SH-SY5Y (cell line): ENCODE data around the gene TRIM17.

Experiments used
- GATA2 ChIP-seq: IDR thresholded peaks from 2 replicates; pipeline ENCODE4 v1.6.1; 2011; ENCODE audit warnings: mild to moderate bottlenecking, low read depth, low read length
- GATA3 ChIP-seq: IDR thresholded peaks from 2 replicates; pipeline ENCODE4 v1.6.1; 2011; ENCODE audit warnings: low read depth, mild to moderate bottlenecking, low read length, moderate library complexity

TRIM17 gene

DNA sequence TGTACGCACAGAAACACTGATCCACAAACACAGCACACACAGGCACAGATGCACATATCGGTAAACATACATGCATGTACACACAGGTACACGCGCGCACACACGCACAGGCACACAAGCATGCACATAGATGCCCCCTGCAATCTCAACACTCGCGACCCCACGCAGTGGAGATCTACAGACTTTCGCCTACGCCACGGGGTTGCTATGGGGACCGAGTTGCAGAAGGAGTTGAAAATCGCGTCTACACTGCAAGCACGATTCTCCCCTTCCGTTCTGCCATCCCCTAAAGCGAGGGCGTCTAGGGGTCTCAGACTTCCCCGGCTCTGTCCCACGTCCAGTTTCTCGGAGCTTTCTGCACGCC, 826 bp downstream of the TRIM17 start:
- no peak for TF ChIP-seq GATA3
- no peak for TF ChIP-seq GATA2

GRCh38 chr1:228415221-228415620, 1.4 kb downstream of the TRIM17 start:
- TF ChIP-seq GATA2 = no peak
- no peak for TF ChIP-seq GATA3

DNA sequence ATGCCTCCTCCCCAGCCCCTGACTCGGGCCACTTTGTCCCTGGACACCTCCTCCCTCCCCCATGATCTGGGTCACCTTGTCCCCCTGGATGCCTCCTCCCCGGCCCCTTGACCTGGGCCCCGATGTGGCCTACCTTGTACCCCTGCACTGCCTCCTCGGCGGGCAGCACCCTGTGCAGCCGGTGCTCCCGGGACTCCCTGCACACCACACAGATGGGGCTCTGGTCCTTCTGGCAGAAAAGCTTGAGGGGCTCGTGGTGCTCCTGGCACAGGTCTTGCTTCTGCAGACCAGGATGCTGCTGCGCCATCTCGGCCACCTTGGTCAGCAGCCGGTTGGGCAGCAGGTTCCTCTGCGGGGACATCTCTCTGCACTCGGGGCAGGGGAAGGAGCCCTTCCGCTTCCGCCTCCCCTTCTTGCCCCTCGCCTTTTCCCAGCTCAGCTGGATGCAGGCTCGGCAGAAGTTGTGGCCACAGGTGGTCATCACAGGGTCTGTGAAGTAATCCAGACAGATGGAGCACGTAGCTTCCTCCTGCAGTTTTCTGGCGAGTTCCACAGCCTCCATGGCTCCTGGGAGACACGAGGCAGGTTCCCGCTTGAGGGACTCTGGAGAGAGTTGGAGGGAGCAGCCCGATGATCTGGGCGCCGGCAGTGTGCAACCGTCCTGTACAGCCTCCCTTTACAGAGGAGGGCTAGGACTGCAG, 2.0 kb downstream of the TRIM17 start:
- TF ChIP-seq GATA2 (no peak), GATA3 (no peak)

- no peak for TF ChIP-seq GATA3
- no peak for TF ChIP-seq GATA2
Observed at GRCh38 chr1:228413241-228414010, 3.2 kb downstream of the TRIM17 start.

DNA sequence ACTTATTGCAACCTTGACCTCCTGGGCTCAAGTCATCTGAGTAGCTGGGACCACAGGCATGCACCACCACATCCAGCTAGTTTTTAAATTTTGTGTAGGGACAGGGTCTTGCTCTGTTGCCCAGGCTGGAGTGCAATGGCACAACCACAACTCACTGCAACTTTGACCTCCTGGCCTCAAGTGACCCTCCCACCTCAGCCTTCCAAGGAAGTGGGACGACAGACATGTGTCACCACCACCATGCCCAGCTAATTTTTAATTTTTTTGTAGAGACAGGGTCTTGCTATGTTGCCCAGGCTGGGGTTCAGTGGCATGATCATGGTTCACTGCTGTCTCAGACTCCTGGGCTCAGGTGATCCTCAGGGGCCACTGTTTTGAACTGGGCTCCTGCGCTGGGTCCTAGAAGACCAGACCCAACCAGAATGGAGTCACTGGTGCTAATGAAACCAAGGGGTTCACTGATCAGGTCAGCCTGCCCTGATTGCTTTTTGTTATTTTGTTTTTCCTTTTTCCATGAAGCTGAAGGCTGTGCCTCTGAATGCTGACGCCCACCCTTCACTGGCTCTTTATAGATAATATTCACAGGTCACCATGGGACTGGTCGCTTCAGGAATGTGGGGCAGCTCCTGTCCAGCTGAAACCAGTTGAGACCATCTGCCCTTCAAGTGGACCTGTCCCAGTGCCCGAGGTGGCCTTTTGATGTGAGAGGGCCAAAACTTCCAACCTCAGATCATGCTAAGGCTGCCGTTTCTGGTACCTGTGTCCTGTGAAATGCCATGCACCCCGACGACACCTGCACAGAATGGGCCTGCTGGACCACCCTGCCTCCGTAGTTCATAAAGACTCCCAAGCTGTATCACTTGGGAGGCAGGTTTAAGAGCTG, 4.9 kb downstream of the TRIM17 start:
- no peak for TF ChIP-seq GATA3
- no peak for TF ChIP-seq GATA2

DNA sequence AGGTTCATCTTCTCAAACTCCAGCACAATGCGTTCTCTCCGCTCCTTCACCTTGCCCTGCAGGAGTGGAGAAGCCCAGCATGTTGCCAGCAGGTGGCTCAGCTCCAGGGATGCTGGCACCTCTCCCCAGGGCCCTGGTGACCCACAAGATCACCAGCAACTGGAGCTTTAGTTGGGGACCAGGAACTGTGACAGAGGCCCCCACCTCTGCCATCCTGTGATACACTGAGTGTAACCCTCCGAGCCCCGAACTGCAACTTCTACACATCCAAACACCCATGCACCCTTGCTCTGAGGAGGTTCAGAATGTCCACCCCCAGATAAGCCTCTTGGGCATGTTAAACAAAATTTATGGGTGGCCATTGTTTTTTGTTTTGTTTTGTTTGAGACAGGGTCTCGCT, 5.5 kb downstream of the TRIM17 start:
- TF ChIP-seq GATA2 = no peak
- TF ChIP-seq GATA3 = no peak

- no peak for TF ChIP-seq GATA3
- no peak for TF ChIP-seq GATA2
Observed at GRCh38 chr1:228410671-228411070, 6.0 kb downstream of the TRIM17 start.

- no peak for TF ChIP-seq GATA3
- TF ChIP-seq GATA2 = no peak
Observed at GRCh38 chr1:228410015-228410414, 6.6 kb downstream of the TRIM17 start.

GRCh38 chr1:228408869-228409805, 7.5 kb downstream of the TRIM17 start:
- no peak for TF ChIP-seq GATA3
- no peak for TF ChIP-seq GATA2

DNA sequence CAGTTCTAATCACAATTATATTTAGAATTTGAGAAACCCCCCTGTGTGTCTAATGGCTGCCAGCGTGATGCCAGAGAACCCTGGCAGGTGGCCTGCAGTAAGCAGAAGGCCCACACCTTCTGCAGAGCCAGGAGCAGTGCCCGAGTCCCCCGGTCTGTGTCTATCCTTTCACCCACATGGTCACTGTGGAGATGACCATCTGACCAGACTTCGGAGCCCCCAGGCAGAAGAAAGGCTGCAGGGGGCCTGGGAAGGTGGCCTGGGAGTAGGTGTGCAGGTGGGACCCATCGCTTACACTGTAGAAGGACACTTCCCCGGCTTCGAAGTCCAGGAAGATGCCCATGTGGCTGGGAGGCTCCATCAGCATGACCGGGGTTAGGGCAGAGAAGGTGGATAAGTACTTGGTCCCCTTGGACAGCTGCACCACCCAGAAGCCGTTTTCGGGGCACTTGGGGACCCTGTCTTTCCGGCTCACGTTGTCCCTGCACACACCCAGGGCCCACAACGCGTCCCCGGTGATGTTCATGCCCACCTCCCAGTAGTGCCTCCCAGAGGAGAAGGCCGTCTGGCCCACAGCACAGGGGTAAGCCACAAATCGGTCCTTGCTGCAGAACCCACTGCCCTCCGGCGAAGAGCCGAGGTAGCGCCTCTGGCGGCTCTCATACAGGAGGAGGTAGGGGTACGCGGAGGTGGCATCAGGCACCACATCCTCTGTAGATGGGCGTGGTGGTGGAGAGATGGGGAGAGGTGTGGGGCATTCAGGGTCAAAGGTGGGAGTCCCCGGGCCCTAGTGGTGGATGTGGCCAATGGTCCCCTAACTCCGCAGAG, 8.4 kb downstream of the TRIM17 start:
- no peak for TF ChIP-seq GATA3
- TF ChIP-seq GATA2 = no peak

DNA sequence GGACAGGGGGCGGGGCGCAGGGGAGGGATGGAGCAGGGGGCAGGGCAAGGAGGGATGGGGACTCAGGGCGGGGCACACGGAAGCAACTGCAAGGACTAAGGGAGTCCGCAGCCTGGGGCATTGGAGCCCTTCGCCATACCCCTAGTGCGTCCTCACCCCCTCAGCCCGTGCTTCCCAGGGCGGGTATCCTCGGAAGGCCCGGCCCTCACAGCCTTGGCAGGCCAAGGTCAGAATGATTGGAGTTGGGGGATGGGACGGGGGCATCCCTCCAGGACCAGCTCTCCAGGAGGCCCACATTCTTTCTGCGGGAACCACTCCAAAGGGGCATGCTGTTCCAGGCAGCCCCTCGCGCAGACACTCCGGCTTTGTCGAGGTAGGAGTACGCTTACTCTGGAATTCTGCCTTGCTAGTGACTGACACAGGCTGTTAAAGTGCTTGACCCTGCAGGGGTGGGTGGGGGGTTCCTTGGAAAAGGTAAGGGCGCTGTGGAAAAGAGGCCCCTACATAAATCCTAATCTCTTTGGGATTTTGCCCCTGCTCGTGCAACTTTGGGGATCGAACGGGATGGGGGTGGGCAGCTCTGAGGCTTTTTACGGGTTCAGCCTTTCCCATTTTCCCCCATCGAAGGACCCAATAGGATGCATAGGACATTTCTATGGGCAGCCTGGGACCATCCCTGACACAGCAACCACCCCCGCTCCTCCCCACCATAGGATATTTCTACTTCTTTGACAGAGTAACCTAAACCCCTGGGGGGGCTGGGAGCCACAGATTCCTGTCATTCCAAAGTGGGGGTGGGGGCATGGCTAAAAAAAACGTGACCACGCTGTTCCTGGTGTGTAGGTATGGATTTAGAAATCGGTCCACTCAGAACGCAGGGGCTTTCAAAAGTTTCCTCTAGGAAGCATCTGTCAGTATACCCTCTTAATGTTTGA, 9.3 kb downstream of the TRIM17 start:
- TF ChIP-seq GATA3 (no peak), GATA2 (no peak)

- TF ChIP-seq GATA2 = no peak
- no peak for TF ChIP-seq GATA3
Observed at GRCh38 chr1:228405979-228406228, 10.8 kb downstream of the TRIM17 start.

DNA sequence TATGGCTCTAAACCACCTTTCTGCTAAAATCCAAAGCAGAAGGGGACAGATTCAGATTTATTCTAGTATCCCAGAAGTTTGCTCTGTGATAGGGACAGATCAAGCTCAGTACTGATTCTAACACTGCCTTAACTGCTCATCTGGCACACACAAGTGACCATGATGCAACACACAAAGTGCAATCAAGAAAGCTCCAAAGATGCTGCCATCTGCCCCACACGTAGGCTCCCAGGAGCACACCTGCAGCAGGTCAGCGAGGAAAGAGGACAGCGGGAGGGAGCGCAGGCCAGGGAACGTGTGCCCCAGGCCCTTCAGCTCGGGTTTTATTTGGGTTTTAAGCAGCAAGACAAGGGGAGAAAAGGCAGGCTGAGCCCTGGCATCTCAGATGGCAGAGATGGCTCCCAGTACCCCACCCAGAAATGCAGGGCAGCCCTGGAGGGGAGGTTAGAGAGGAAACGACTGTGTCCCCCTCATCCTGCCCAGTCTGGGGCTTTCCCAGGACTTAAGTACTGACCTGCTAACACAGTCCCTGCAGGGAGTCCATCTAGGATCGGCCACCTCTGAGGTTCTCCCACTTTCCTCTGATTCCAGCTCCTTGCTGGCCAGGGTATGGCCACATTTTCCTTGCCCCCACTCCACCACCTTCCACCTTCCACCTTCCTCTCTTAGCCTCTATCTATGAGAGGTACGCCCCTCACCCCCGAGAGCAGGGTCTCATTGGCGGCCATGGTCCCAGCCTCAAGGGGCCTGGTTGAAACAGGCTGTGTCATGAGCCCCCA, 11.3 kb downstream of the TRIM17 start:
- TF ChIP-seq GATA2 = no peak
- TF ChIP-seq GATA3 = no peak
